Measurements from ENCODE around the gene OCEL1.

- TF ChIP-seq NCOA5 (CRISPR knock-in tag; IDR thresholded peaks at IDR 0.05) (no peak), MIER3 (CRISPR knock-in tag; IDR thresholded peaks at IDR 0.05; ENCODE audit: borderline replicate concordance) (no peak), ZNF362 (CRISPR knock-in tag; IDR thresholded peaks at IDR 0.05; ENCODE audit: borderline replicate concordance) (no peak), BHLHE40 (IDR thresholded peaks at IDR 0.05; ENCODE audit: low read length) (no peak), ZBTB43 (CRISPR knock-in tag; conservative IDR thresholded peaks at IDR 0.05) (no peak), MAZ (IDR thresholded peaks at IDR 0.05; ENCODE audit: borderline replicate concordance, low read depth, low read length) (no peak), MAZ (CRISPR knock-in tag; IDR thresholded peaks at IDR 0.05; ENCODE audit: low read depth) (no peak)
These were observed 33.3 kb upstream of the OCEL1 start for GRCh38 chr19:17192751-17193150.

All from HepG2 (cell line).